Measurements from ENCODE around the gene DDX20.

DDX20 gene

GRCh38 chr1:111755331-111756123 is at the start of gene DDX20:
DDX20 (plus strand) TSS chr1:111755901; CDS start chr1:111755925, 24 bp downstream.
- DNase-seq (ENCODE audit: low spot score), result peak; percentile 97

- no peak for DNase-seq (ENCODE audit: low spot score)
These were observed 48.8 kb upstream of the DDX20 start for GRCh38 chr1:111706921-111707320.

- DNase-seq (ENCODE audit: low spot score), result no peak
These were observed 47.8 kb upstream of the DDX20 start for GRCh38 chr1:111707906-111708305.

- no peak for DNase-seq (ENCODE audit: low spot score)
These were observed 45.7 kb upstream of the DDX20 start for GRCh38 chr1:111709986-111710385.

GRCh38 chr1:111716333-111716732 is 39.4 kb upstream of the DDX20 start:
- DNase-seq (ENCODE audit: low spot score), result no peak

GRCh38 chr1:111717450-111717849 is 38.3 kb upstream of the DDX20 start:
- no peak for DNase-seq (ENCODE audit: low spot score)

- no peak for DNase-seq (ENCODE audit: low spot score)
These were observed 36.6 kb upstream of the DDX20 start for GRCh38 chr1:111719135-111719534.

GRCh38 chr1:111719674-111720132 is 36.0 kb upstream of the DDX20 start:
- no peak for DNase-seq (ENCODE audit: low spot score)

- no peak for DNase-seq (ENCODE audit: low spot score)
These were observed 35.3 kb upstream of the DDX20 start for GRCh38 chr1:111720274-111720976.

GRCh38 chr1:111720977-111721786 is 34.5 kb upstream of the DDX20 start:
- DNase-seq (ENCODE audit: low spot score), result no peak

- peak; percentile 67 for DNase-seq (ENCODE audit: low spot score)
These were observed 32.5 kb upstream of the DDX20 start for GRCh38 chr1:111723091-111723806.

- DNase-seq (ENCODE audit: low spot score), result no peak
These were observed 31.8 kb upstream of the DDX20 start for GRCh38 chr1:111723871-111724270.

GRCh38 chr1:111725192-111725591 is 30.5 kb upstream of the DDX20 start:
- DNase-seq (ENCODE audit: low spot score), result no peak

GRCh38 chr1:111727056-111727455 is 28.6 kb upstream of the DDX20 start:
- no peak for DNase-seq (ENCODE audit: low spot score)

- DNase-seq (ENCODE audit: low spot score), result no peak
These were observed 26.3 kb upstream of the DDX20 start for GRCh38 chr1:111729271-111729921.

- no peak for DNase-seq (ENCODE audit: low spot score)
These were observed 25.6 kb upstream of the DDX20 start for GRCh38 chr1:111729946-111730681.

- no peak for DNase-seq (ENCODE audit: low spot score)
These were observed 25.0 kb upstream of the DDX20 start for GRCh38 chr1:111730706-111731105.

GRCh38 chr1:111731956-111732355 is 23.7 kb upstream of the DDX20 start:
- DNase-seq (ENCODE audit: low spot score), result no peak

- no peak for DNase-seq (ENCODE audit: low spot score)
These were observed 23.0 kb upstream of the DDX20 start for GRCh38 chr1:111732718-111733117.

- DNase-seq (ENCODE audit: low spot score), result no peak
These were observed 22.3 kb upstream of the DDX20 start for GRCh38 chr1:111733183-111733991.

Measured in germinal center (tissue), 1 donor.